Left ventricle myocardium inferior (tissue), 1 donor: ENCODE data around the gene KIAA1217. TPM values are rescaled to one million over a fixed set of nuclear protein-coding genes. Genes with fewer than 3 reads are reported as not detected.

ENCODE experiments used
- DNase-seq: peaks from one replicate; pipeline ENCODE4 v3.0.0-alpha.2; 2020
- H3K27ac ChIP-seq: fragments of 200-600 bp; replicated peaks from 2 replicates; pipeline ENCODE4 v1.8.0; 2021
- H3K27me3 ChIP-seq: fragments of 200-600 bp; 2 replicates; pipeline ENCODE4 v1.8.0; 2021; ENCODE audit warnings: low read depth
- H3K36me3 ChIP-seq: fragments of 200-600 bp; 2 replicates; pipeline ENCODE4 v1.8.0; 2021
- H3K4me1 ChIP-seq: fragments of 200-600 bp; 2 replicates; pipeline ENCODE4 v1.8.0; 2021
- H3K4me3 ChIP-seq: fragments of 200-600 bp; 2 replicates; pipeline ENCODE4 v1.8.0; 2021; ENCODE audit warnings: mild to moderate bottlenecking, moderate library complexity
- H3K9me3 ChIP-seq: fragments of 200-600 bp; replicated peaks from 2 replicates; pipeline ENCODE4 v1.8.0; 2021
- intact Hi-C: fragments of 100-400 bp; cut with micrococcal nuclease; formaldehyde crosslinking; loops from one replicate; pipeline ENCODE4 v1.11.0; 2022
- long read RNA-seq: library from polyadenylated mRNA; unstranded; transcript quantifications from one replicate; pipeline ENCODE4 v2.0.0, GENCODE V29; 2021
- total RNA-seq: library from RNA; stranded (reverse); fragmentation: NEBNext Ultra II Directional; extraction: Animal tissue kit (Norgen Biotek cat#: 25700); gene quantifications from one replicate; pipeline ENCODE4 v1.2.1, GENCODE V29; 2021
- TF ChIP-seq, protein P1 (sequence below): fragments of 200-600 bp; IDR thresholded peaks from 2 replicates; pipeline ENCODE4 v1.8.0; 2021; ENCODE audit warnings: antibody characterized with exemption, mild to moderate bottlenecking, borderline replicate concordance
- donor health status: DM: no; HTN: yes; CAD: no; lungs with severe emphysema.

KIAA1217 gene, protein sequence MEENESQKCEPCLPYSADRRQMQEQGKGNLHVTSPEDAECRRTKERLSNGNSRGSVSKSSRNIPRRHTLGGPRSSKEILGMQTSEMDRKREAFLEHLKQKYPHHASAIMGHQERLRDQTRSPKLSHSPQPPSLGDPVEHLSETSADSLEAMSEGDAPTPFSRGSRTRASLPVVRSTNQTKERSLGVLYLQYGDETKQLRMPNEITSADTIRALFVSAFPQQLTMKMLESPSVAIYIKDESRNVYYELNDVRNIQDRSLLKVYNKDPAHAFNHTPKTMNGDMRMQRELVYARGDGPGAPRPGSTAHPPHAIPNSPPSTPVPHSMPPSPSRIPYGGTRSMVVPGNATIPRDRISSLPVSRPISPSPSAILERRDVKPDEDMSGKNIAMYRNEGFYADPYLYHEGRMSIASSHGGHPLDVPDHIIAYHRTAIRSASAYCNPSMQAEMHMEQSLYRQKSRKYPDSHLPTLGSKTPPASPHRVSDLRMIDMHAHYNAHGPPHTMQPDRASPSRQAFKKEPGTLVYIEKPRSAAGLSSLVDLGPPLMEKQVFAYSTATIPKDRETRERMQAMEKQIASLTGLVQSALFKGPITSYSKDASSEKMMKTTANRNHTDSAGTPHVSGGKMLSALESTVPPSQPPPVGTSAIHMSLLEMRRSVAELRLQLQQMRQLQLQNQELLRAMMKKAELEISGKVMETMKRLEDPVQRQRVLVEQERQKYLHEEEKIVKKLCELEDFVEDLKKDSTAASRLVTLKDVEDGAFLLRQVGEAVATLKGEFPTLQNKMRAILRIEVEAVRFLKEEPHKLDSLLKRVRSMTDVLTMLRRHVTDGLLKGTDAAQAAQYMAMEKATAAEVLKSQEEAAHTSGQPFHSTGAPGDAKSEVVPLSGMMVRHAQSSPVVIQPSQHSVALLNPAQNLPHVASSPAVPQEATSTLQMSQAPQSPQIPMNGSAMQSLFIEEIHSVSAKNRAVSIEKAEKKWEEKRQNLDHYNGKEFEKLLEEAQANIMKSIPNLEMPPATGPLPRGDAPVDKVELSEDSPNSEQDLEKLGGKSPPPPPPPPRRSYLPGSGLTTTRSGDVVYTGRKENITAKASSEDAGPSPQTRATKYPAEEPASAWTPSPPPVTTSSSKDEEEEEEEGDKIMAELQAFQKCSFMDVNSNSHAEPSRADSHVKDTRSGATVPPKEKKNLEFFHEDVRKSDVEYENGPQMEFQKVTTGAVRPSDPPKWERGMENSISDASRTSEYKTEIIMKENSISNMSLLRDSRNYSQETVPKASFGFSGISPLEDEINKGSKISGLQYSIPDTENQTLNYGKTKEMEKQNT (N-terminal part only)
- total RNA-seq, result 30.2 TPM
- long read RNA-seq, full-length matches to known transcripts, result 2 of 12 reads
- long read RNA-seq, partial matches to known transcripts, result 3 of 12 reads
- long read RNA-seq, other reads (novel, unspliced or antisense), result 7 of 12 reads

DNA sequence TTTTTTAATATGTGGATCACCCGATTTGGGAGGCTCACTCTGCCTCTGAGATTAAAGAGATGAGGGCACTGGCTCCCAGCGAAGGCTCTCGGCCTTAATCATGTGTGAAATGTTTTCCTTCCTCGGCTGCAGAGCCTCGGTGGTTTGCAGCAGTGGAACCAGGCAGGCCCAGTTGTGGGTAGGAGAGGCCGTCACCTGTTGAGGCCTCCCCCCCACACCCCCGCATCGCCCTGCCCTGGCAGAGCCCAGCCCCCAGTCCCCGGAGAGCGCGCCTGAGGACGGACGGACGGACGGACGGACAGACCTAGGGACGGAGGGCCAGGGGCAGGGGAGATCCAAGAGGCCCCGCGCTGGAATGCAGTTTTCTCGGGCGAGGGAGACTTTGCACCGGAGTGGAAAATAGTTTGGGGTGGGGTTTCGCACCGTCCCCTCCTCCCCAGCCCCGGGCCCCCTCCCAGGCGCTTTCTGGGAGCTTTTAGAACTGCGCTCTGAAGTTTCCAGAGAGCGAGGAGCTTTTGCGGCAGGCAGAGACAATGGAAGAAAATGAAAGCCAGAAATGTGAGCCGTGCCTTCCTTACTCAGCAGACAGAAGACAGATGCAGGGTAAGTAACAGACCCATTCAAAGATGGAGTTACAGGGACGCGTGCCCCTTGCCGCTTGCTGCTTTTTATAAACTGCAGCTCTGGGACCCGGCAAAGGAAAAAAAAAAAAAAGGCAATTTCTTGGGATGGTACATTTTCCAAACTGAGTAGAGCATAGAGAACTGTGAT is at the start of gene KIAA1217:
Gene KIAA1217, plus strand, starts transcription at position 478 of the 771 bp plus-strand sequence. Its CDS starts 56 bp downstream, at position 534.
- intact Hi-C loops, result no loop called here

DNA sequence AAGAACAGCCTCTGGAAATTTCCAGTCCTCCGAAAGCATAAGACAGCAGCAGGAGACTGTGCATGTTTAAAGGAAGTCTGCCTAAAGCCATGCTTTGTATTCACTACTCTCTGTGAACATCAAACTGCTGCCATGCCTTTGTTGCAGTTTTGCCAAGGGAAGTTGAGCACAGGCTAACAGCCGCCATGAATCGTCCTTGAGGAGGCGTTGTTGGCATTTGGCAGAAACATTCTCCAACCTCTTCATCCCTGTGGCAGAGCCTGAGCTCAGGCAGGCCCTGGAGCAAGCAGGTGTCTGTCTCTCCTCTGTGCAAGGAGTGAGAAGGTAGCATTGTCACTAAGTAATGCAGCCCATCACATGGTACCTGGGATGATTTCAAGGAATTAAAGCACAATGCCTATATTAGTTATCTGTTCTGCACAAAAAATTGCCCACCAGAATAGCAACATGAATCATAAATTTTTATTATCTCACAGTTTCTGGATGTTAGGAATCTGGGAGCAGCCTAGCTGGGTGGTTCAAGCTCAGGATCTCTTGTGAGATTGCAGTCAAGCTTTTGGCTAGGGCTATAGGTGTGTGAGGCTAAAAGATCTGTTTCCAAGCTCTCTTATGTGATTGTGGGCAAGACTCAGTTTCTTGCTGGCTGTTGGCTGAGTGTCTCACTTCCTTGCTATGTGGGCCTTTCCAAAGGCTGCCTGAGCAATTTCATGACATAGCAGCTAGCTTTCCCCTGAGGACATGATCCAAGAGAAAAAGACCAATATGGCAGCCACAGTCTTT is 46.5 kb upstream of the KIAA1217 start:
- DNase-seq, result no peak
- intact Hi-C loops, result no loop called here
- peaks cover 28% of the 10 kb centered on the region for H3K4me1 ChIP-seq
- TF ChIP-seq, protein P1, sequence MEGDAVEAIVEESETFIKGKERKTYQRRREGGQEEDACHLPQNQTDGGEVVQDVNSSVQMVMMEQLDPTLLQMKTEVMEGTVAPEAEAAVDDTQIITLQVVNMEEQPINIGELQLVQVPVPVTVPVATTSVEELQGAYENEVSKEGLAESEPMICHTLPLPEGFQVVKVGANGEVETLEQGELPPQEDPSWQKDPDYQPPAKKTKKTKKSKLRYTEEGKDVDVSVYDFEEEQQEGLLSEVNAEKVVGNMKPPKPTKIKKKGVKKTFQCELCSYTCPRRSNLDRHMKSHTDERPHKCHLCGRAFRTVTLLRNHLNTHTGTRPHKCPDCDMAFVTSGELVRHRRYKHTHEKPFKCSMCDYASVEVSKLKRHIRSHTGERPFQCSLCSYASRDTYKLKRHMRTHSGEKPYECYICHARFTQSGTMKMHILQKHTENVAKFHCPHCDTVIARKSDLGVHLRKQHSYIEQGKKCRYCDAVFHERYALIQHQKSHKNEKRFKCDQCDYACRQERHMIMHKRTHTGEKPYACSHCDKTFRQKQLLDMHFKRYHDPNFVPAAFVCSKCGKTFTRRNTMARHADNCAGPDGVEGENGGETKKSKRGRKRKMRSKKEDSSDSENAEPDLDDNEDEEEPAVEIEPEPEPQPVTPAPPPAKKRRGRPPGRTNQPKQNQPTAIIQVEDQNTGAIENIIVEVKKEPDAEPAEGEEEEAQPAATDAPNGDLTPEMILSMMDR, result no peak
- H3K36me3 ChIP-seq, result no peaks in the 10 kb centered on the region
- no peaks in the 10 kb centered on the region for H3K27me3 ChIP-seq
- no peak overlapping the region for H3K27ac ChIP-seq
- H3K4me3 ChIP-seq, result no peak overlapping the region
- peaks cover 9% of the 10 kb centered on the region for H3K9me3 ChIP-seq

More for the DNA sequence above, at the start of gene KIAA1217:
- peak; percentile 65 for DNase-seq
- Histone ChIP-seq H3K9me3 (no peaks in the 10 kb centered on the region), H3K4me3 (peak within 1 kb of the TSS; percentile 77), H3K27ac (peak within 1 kb of the TSS; percentile 94), H3K27me3 (no peaks in the 10 kb centered on the region), H3K4me1 (peaks cover 81% of the 10 kb centered on the region), H3K36me3 (no peaks in the 10 kb centered on the region)
- TF ChIP-seq, protein P1, result no peak

DNA sequence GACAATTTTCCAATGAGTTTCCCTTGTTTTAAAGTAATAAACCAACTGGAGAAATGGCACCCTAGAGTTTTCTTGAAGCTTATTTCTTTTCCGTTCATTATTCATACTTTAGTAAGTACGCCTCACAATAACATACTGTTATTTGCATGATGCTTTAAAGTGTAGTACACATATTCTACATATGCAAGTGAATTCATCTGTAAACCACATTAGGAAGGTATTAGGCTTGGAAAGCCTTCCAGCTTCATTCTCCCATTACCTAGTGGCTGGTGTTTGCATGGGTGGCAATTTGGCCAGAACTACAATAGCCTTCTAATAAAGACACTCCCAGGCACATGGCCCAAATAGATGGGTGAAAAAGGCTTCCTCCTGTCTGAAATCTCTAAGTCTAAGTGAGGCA is 45.5 kb upstream of the KIAA1217 start:
- intact Hi-C loops, result no loop called here

More for the DNA sequence above, 45.5 kb upstream of the KIAA1217 start:
- Histone ChIP-seq H3K36me3 (no peaks in the 10 kb centered on the region), H3K27ac (no peak overlapping the region), H3K27me3 (no peaks in the 10 kb centered on the region), H3K4me3 (no peak overlapping the region), H3K9me3 (no peaks in the 10 kb centered on the region), H3K4me1 (peaks cover 37% of the 10 kb centered on the region)
- DNase-seq, result no peak
- TF ChIP-seq, protein P1, result no peak
